ENCODE results near the gene HS6ST3.

The HS6ST3 gene

GRCh38 chr13:96081888-96082287 lies 8.0 kb upstream of the HS6ST3 start:
- H3K27me3 ChIP-seq (ENCODE audit: insufficient read depth, low read length), result no peaks in the 10 kb centered on the region
- H3K9me3 ChIP-seq (ENCODE audit: low read length), result no peaks in the 10 kb centered on the region
- H3K79me2 ChIP-seq (ENCODE audit: insufficient read depth, low read length), result no peaks in the 10 kb centered on the region
- no peaks in the 10 kb centered on the region for H3F3A ChIP-seq (ENCODE audit: insufficient read depth, low read length)
- H2AFZ ChIP-seq (ENCODE audit: low read length), result no peak overlapping the region
- no peak overlapping the region for H3K4me3 ChIP-seq (ENCODE audit: low read depth, low read length, poor library complexity, severe bottlenecking)
- no peak overlapping the region for H3K9ac ChIP-seq (ENCODE audit: low read length)
- no peaks in the 10 kb centered on the region for H3K4me1 ChIP-seq (ENCODE audit: insufficient read depth, low read length, severe bottlenecking)
- H3K36me3 ChIP-seq (ENCODE audit: insufficient read depth, low read length), result no peaks in the 10 kb centered on the region
- H3K4me2 ChIP-seq (ENCODE audit: low read length), result no peak overlapping the region
- no peaks in the 10 kb centered on the region for H4K20me1 ChIP-seq (ENCODE audit: insufficient read depth, low read length)
- no peak overlapping the region for H3K27ac ChIP-seq (ENCODE audit: low read depth, low read length, poor library complexity, severe bottlenecking)
- no peaks in the 10 kb centered on the region for H3K9me2 ChIP-seq (ENCODE audit: low read depth, low read length)
- TF ChIP-seq, protein P1, sequence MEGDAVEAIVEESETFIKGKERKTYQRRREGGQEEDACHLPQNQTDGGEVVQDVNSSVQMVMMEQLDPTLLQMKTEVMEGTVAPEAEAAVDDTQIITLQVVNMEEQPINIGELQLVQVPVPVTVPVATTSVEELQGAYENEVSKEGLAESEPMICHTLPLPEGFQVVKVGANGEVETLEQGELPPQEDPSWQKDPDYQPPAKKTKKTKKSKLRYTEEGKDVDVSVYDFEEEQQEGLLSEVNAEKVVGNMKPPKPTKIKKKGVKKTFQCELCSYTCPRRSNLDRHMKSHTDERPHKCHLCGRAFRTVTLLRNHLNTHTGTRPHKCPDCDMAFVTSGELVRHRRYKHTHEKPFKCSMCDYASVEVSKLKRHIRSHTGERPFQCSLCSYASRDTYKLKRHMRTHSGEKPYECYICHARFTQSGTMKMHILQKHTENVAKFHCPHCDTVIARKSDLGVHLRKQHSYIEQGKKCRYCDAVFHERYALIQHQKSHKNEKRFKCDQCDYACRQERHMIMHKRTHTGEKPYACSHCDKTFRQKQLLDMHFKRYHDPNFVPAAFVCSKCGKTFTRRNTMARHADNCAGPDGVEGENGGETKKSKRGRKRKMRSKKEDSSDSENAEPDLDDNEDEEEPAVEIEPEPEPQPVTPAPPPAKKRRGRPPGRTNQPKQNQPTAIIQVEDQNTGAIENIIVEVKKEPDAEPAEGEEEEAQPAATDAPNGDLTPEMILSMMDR (IDR thresholded peaks at IDR 0.05; ENCODE audit: low read length), result no peak
- no peak for TF ChIP-seq EZH2 (IDR thresholded peaks at IDR 0.05; ENCODE audit: borderline replicate concordance, low read length)

DNA sequence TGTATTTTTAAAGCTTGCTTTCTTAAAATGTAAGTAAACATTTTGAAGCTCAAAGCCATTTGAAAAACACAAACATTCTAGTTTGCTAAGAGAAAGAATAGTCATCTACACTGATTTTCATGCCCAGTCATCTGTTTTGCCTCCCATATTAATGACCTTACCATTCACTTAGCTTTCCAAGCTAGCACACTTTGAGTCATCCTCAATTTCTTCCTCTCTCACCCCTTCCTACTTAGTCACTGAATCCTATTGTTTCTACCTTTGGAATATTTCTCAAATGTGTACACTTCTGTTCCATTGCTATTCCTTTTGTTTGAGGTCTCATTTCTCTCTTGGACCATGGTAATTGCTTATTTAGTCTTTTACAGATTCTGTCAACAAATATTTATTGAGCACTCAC lies 7.3 kb upstream of the HS6ST3 start:
- no peak overlapping the region for H3K4me3 ChIP-seq (ENCODE audit: low read depth, low read length, poor library complexity, severe bottlenecking)
- no peaks in the 10 kb centered on the region for H3K79me2 ChIP-seq (ENCODE audit: insufficient read depth, low read length)
- TF ChIP-seq, protein P1 (IDR thresholded peaks at IDR 0.05; ENCODE audit: low read length), result no peak
- no peak for TF ChIP-seq EZH2 (IDR thresholded peaks at IDR 0.05; ENCODE audit: borderline replicate concordance, low read length)
- H3K27ac ChIP-seq (ENCODE audit: low read depth, low read length, poor library complexity, severe bottlenecking), result no peak overlapping the region
- H3K9me2 ChIP-seq (ENCODE audit: low read depth, low read length), result no peaks in the 10 kb centered on the region
- no peak overlapping the region for H3K9ac ChIP-seq (ENCODE audit: low read length)
- H3K9me3 ChIP-seq (ENCODE audit: low read length), result no peaks in the 10 kb centered on the region
- no peak overlapping the region for H2AFZ ChIP-seq (ENCODE audit: low read length)
- H3K27me3 ChIP-seq (ENCODE audit: insufficient read depth, low read length), result no peaks in the 10 kb centered on the region
- no peaks in the 10 kb centered on the region for H3K4me1 ChIP-seq (ENCODE audit: insufficient read depth, low read length, severe bottlenecking)
- no peaks in the 10 kb centered on the region for H3K36me3 ChIP-seq (ENCODE audit: insufficient read depth, low read length)
- H3K4me2 ChIP-seq (ENCODE audit: low read length), result no peak overlapping the region
- no peaks in the 10 kb centered on the region for H4K20me1 ChIP-seq (ENCODE audit: insufficient read depth, low read length)
- H3F3A ChIP-seq (ENCODE audit: insufficient read depth, low read length), result no peaks in the 10 kb centered on the region

GRCh38 chr13:96086736-96087135 lies 3.2 kb upstream of the HS6ST3 start:
- no peaks in the 10 kb centered on the region; the same call in 1 of the 2 replicates for H3K27me3 ChIP-seq (ENCODE audit: insufficient read depth, low read length)
- no peak for TF ChIP-seq EZH2 (IDR thresholded peaks at IDR 0.05; ENCODE audit: borderline replicate concordance, low read length)
- TF ChIP-seq, protein P1 (IDR thresholded peaks at IDR 0.05; ENCODE audit: low read length), result no peak
- no peak overlapping the region for H2AFZ ChIP-seq (ENCODE audit: low read length)

More at GRCh38 chr13:96086736-96087135, 3.2 kb upstream of the HS6ST3 start:
- Histone ChIP-seq H4K20me1 (ENCODE audit: insufficient read depth, low read length) (no peaks in the 10 kb centered on the region), H3K36me3 (ENCODE audit: insufficient read depth, low read length) (no peaks in the 10 kb centered on the region), H3K9me3 (ENCODE audit: low read length) (no peaks in the 10 kb centered on the region), H3K27ac (ENCODE audit: low read depth, low read length, poor library complexity, severe bottlenecking) (no peak overlapping the region), H3K4me1 (ENCODE audit: insufficient read depth, low read length, severe bottlenecking) (no peaks in the 10 kb centered on the region), H3K9me2 (ENCODE audit: low read depth, low read length) (no peaks in the 10 kb centered on the region), H3K4me2 (ENCODE audit: low read length) (no peak overlapping the region), H3K9ac (ENCODE audit: low read length) (no peak overlapping the region), H3K4me3 (ENCODE audit: low read depth, low read length, poor library complexity, severe bottlenecking) (no peak overlapping the region), H3K79me2 (ENCODE audit: insufficient read depth, low read length) (no peaks in the 10 kb centered on the region), H3F3A (ENCODE audit: insufficient read depth, low read length) (no peaks in the 10 kb centered on the region)

All from OCI-LY1 (cell line).